ENCODE data around the gene SMIM33. TPM values are rescaled to one million over a fixed set of nuclear protein-coding genes. Genes with fewer than 3 reads are reported as not detected.
"Not testable (repeated sequence)": the region's sequence is repeated elsewhere in the genome, so short reads cannot be mapped to it uniquely, and the experiment has no call there.

Gene SMIM33
- total RNA-seq, 1 experiment from 2014 or later = not detected

DNA sequence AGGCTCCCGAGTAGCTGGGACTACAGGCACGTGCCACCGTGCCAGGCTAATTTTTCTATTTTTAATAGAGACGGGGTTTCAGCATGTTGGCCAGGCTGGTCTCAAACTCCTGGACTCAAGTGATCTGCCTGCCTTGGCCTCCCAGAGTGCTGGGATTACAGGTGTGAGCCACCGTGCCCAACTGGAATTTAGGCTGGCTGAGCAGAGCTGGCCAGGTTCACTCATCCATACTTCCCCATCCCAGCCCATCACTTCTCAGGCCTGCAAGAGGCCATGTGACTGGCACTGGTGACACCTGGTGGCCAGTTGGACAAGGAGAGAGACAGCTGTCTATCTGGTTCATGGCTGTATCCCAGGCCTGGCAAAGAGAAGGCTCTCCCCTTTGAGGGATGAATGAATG lies 42.6 kb downstream of the SMIM33 start:
- not testable (repeated sequence) for H4K8ac ChIP-seq (replicated peaks; ENCODE audit: insufficient read length, low read depth, low read length); H3K27ac Mint-ChIP-seq; H2AK5ac ChIP-seq (ENCODE audit: insufficient read length, low read length); H4K91ac ChIP-seq (ENCODE audit: insufficient read length, low read depth, low read length); H3K27ac ChIP-seq (ENCODE audit: insufficient read length, low read depth, low read length); H3K79me2 ChIP-seq (ENCODE audit: insufficient read depth, low read length); H3K4ac ChIP-seq (ENCODE audit: low read depth, low read length); H3K27me3 Mint-ChIP-seq (ENCODE audit: low read depth); H3K14ac ChIP-seq (ENCODE audit: insufficient read depth, low read length); H3K4me3 Mint-ChIP-seq; H2BK20ac ChIP-seq (ENCODE audit: low read depth, low read length, poor library complexity, severe bottlenecking); H3K4me1 ChIP-seq (ENCODE audit: insufficient read depth, low read length); H3K23me2 ChIP-seq (ENCODE audit: insufficient read length, low read depth, low read length, poor library complexity, severe bottlenecking); H2AFZ ChIP-seq (ENCODE audit: low read length); H3T11ph ChIP-seq (ENCODE audit: low read length); H2BK5ac ChIP-seq (ENCODE audit: insufficient read length, low read length); H3K23ac ChIP-seq (ENCODE audit: insufficient read length, low read depth, low read length); H2BK120ac ChIP-seq (ENCODE audit: low read depth, low read length, poor library complexity, severe bottlenecking); H3K79me1 ChIP-seq (ENCODE audit: insufficient read depth, low read depth, low read length, poor library complexity, severe bottlenecking); H4K5ac ChIP-seq (ENCODE audit: insufficient read length, low read depth, low read length); H3K9me3 ChIP-seq (ENCODE audit: control insufficient read depth, low read depth, low read length); H3K18ac ChIP-seq (ENCODE audit: insufficient read length, low read depth, low read length); H3K9me3 Mint-ChIP-seq; H4K20me1 ChIP-seq (ENCODE audit: control insufficient read depth, insufficient read depth, insufficient read length); H3K27me3 ChIP-seq (ENCODE audit: insufficient read depth, low read length); H2BK12ac ChIP-seq (ENCODE audit: insufficient read length, low read depth, low read length); H3K4me2 ChIP-seq (ENCODE audit: insufficient read depth, insufficient read length, low read length); H2BK15ac ChIP-seq (ENCODE audit: low read depth, low read length); H3K56ac ChIP-seq (ENCODE audit: insufficient read length, low read depth, low read length); H3K9ac ChIP-seq (ENCODE audit: extremely low read depth, insufficient read length, low read length)
- TF ChIP-seq, protein P1, sequence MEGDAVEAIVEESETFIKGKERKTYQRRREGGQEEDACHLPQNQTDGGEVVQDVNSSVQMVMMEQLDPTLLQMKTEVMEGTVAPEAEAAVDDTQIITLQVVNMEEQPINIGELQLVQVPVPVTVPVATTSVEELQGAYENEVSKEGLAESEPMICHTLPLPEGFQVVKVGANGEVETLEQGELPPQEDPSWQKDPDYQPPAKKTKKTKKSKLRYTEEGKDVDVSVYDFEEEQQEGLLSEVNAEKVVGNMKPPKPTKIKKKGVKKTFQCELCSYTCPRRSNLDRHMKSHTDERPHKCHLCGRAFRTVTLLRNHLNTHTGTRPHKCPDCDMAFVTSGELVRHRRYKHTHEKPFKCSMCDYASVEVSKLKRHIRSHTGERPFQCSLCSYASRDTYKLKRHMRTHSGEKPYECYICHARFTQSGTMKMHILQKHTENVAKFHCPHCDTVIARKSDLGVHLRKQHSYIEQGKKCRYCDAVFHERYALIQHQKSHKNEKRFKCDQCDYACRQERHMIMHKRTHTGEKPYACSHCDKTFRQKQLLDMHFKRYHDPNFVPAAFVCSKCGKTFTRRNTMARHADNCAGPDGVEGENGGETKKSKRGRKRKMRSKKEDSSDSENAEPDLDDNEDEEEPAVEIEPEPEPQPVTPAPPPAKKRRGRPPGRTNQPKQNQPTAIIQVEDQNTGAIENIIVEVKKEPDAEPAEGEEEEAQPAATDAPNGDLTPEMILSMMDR (conservative IDR thresholded peaks at IDR 0.05) = peak; percentile 85
- Mint-ChIP-seq H3K4me1 (peaks cover 7 to 15% of the 10 kb centered on the region in 2 experiments), H3K36me3 (ENCODE audit: insufficient read depth in 1 of 3, low read depth in 3 of 3) (peaks cover 17 to 29% (median 17%) of the 10 kb centered on the region in 3 experiments)
- DNase-seq = peak; percentile 88
- no CpG with 5 or more reads among the region's 5 CpGs for WGBS (ENCODE audit: extremely low coverage, insufficient read length, low lambda C conversion rate)
